Stimulated activated CD8-positive, alpha-beta memory T cell treated with anti-CD3 and anti-CD28 coated beads, Interleukin-2, amount 100 ng/mL, for 48 hours (primary cell): Measurements from ENCODE around the gene HDAC4.
"Not testable (repeated sequence)": the region's sequence is repeated elsewhere in the genome, so short reads cannot be mapped to it uniquely, and the experiment has no call there.

Experiments used
- DNase-seq, 2 donors: peaks; one replicate each; pipeline ENCODE4 v3.0.0-alpha.2; 2020; ENCODE audit warnings: low read depth in 2 of 2

HDAC4 gene

GRCh38 chr2:239400596-239401066 is at the start of gene HDAC4:
HDAC4 (minus strand) TSS chr2:239401020; CDS start chr2:239352699, 48,321 bp downstream.
- DNase-seq = no peak

- not testable (repeated sequence) for DNase-seq
Observed at GRCh38 chr2:239449468-239449867, 48.6 kb upstream of the HDAC4 start.

GRCh38 chr2:239445771-239446524 is 45.1 kb upstream of the HDAC4 start:
- no peak for DNase-seq

GRCh38 chr2:239444626-239445577 is 44.1 kb upstream of the HDAC4 start:
- no peak for DNase-seq

GRCh38 chr2:239443666-239444567 is 43.1 kb upstream of the HDAC4 start:
- DNase-seq = no peak

- no peak for DNase-seq
Observed at GRCh38 chr2:239443102-239443620, 42.3 kb upstream of the HDAC4 start.

- no peak for DNase-seq
Observed at GRCh38 chr2:239442192-239442591, 41.4 kb upstream of the HDAC4 start.

GRCh38 chr2:239441261-239442078 is 40.6 kb upstream of the HDAC4 start:
- no peak for DNase-seq

- no peak for DNase-seq
Observed at GRCh38 chr2:239440511-239440959, 39.7 kb upstream of the HDAC4 start.

- no peak for DNase-seq
Observed at GRCh38 chr2:239439754-239440315, 39.0 kb upstream of the HDAC4 start.

GRCh38 chr2:239438995-239439753 is 38.4 kb upstream of the HDAC4 start:
- no peak for DNase-seq

- DNase-seq = no peak
Observed at GRCh38 chr2:239438368-239438767, 37.5 kb upstream of the HDAC4 start.

- DNase-seq = no peak
Observed at GRCh38 chr2:239436669-239437335, 36.0 kb upstream of the HDAC4 start.

GRCh38 chr2:239436076-239436475 is 35.3 kb upstream of the HDAC4 start:
- no peak for DNase-seq

GRCh38 chr2:239433777-239434403 is 33.1 kb upstream of the HDAC4 start:
- no peak for DNase-seq

GRCh38 chr2:239432174-239432573 is 31.4 kb upstream of the HDAC4 start:
- DNase-seq = no peak

GRCh38 chr2:239431536-239431935 is 30.7 kb upstream of the HDAC4 start:
- DNase-seq = no peak
